IMR-90 (cell line): ENCODE results near the gene PLPP6. TPM values are rescaled to one million over a fixed set of nuclear protein-coding genes. Genes with fewer than 3 reads are reported as not detected.

Experiments
- ATAC-seq: fragments of 200-7000 bp; cut with Tn5 transposase; 2 replicates; pipeline ENCODE4 v1.9.1; 2020; ENCODE audit warnings: low read depth, mild to moderate bottlenecking, moderate library complexity
- BruUV-seq: library from RNA; stranded (reverse); fragments of 400-500 nt; replicated peaks from 2 replicates; lab custom pipeline; 2021; lab: Mats Ljungman, UMichigan
- CTCF ChIA-PET: fragments of 300-600 bp; formaldehyde crosslinking; extraction: SDS; loops from one replicate; lab custom pipeline; 2021; ENCODE audit warnings: antibody characterized with exemption; lab: Yijun Ruan, JAX
- POLR2A ChIA-PET: fragments of 300-600 bp; sonication (Branson Sonifier 250); formaldehyde crosslinking; loops from one replicate; lab custom pipeline; 2022; ENCODE audit warnings: antibody characterized with exemption; ENCODE audit not compliant: unreplicated experiment; lab: Charles Lee
- DNase-seq: peaks from one replicate; pipeline ENCODE4 v3.0.0; 2013
- H2AFZ ChIP-seq: replicated peaks from 2 replicates; pipeline ENCODE3; 2013; ENCODE audit warnings: low read length, mild to moderate bottlenecking; ENCODE audit not compliant: poor library complexity
- H2AK5ac ChIP-seq: 2 replicates; pipeline ENCODE4 v1.6.1; 2013; ENCODE audit warnings: low read depth, low read length, inconsistent platforms
- H2AK9ac ChIP-seq: replicated peaks from 2 replicates; pipeline ENCODE3; 2013; ENCODE audit warnings: mild to moderate bottlenecking, low read depth, low read length, moderate library complexity; ENCODE audit not compliant: poor library complexity
- H2BK120ac ChIP-seq: 2 replicates; pipeline ENCODE4 v1.6.1; 2013; ENCODE audit warnings: low read depth, low read length, inconsistent platforms
- H2BK15ac ChIP-seq: 3 replicates; pipeline ENCODE4 v1.6.1; 2013; ENCODE audit warnings: low read depth, low read length, inconsistent platforms
- H2BK20ac ChIP-seq: 2 replicates; pipeline ENCODE4 v1.6.1; 2013; ENCODE audit warnings: low read depth, mild to moderate bottlenecking, inconsistent platforms, low read length, moderate library complexity
- H2BK5ac ChIP-seq: 2 replicates; pipeline ENCODE4 v1.6.1; 2013; ENCODE audit warnings: mild to moderate bottlenecking, low read depth, low read length, inconsistent platforms; ENCODE audit not compliant: poor library complexity, severe bottlenecking
- H3K14ac ChIP-seq: replicated peaks from 2 replicates; pipeline ENCODE4 v1.6.1; 2013; ENCODE audit warnings: low read depth, low read length, inconsistent platforms
- H3K18ac ChIP-seq: 2 replicates; pipeline ENCODE4 v1.6.1; 2013; ENCODE audit warnings: low read depth, low read length, control low read depth
- H3K23ac ChIP-seq: 2 replicates; pipeline ENCODE4 v1.6.1; 2013; ENCODE audit warnings: low read depth, low read length, inconsistent platforms
- H3K27ac ChIP-seq: 2 replicates; pipeline ENCODE4 v1.5.1; 2013; ENCODE audit warnings: mild to moderate bottlenecking, control low read depth, low read length; ENCODE audit not compliant: insufficient read depth
- H3K27me3 ChIP-seq: 2 replicates; pipeline ENCODE4 v1.6.1; 2013; ENCODE audit warnings: low read length; ENCODE audit not compliant: control insufficient read depth, insufficient read depth
- H3K36me3 ChIP-seq: 2 replicates; pipeline ENCODE4 v1.6.1; 2013; ENCODE audit warnings: low read length, mixed read lengths; ENCODE audit not compliant: control insufficient read depth, insufficient read depth
- H3K4ac ChIP-seq: 2 replicates; pipeline ENCODE4 v1.6.1; 2013; ENCODE audit warnings: low read depth, low read length, inconsistent platforms
- H3K4me1 ChIP-seq: 2 replicates; pipeline ENCODE4 v1.6.1; 2013; ENCODE audit warnings: low read length, mixed read lengths; ENCODE audit not compliant: control insufficient read depth, insufficient read depth
- H3K4me2 ChIP-seq: 2 replicates; pipeline ENCODE4 v1.6.1; 2013; ENCODE audit warnings: low read depth, mild to moderate bottlenecking, control low read depth, low read length, moderate library complexity
- H3K4me3 ChIP-seq: 2 replicates; pipeline ENCODE4 v1.5.1; 2013; ENCODE audit warnings: low read depth, mild to moderate bottlenecking, control low read depth, low read length, moderate library complexity; ENCODE audit not compliant: insufficient read depth
- H3K56ac ChIP-seq: 2 replicates; pipeline ENCODE4 v1.6.1; 2013; ENCODE audit warnings: low read length, inconsistent platforms; ENCODE audit not compliant: insufficient read depth; ENCODE audit errors: extremely low read depth
- H3K79me1 ChIP-seq, 2 experiments: 2 replicates each; pipeline ENCODE4 v1.6.1; 2013; ENCODE audit warnings: low read length in 2 of 2, inconsistent platforms in 1 of 2, low read depth in 1 of 2
- H3K9ac ChIP-seq: 2 replicates; pipeline ENCODE4 v1.6.1; 2013; ENCODE audit warnings: low read depth, low read length, control low read depth
- H3K9me1 ChIP-seq: 2 replicates; pipeline ENCODE4 v1.6.1; 2013; ENCODE audit warnings: low read length, inconsistent platforms; ENCODE audit not compliant: insufficient read depth
- H3K9me3 ChIP-seq: 2 replicates; pipeline ENCODE4 v1.6.1; 2013; ENCODE audit warnings: low read length; ENCODE audit not compliant: control insufficient read depth, insufficient read depth
- H4K20me1 ChIP-seq: 2 replicates; pipeline ENCODE4 v1.6.1; 2013; ENCODE audit warnings: low read length, inconsistent platforms; ENCODE audit not compliant: insufficient read depth
- H4K5ac ChIP-seq: 2 replicates; pipeline ENCODE4 v1.6.1; 2013; ENCODE audit warnings: mild to moderate bottlenecking, low read depth, low read length, control low read depth
- H4K8ac ChIP-seq, 2 experiments: 2 replicates each; pipeline ENCODE4 v1.6.1; 2013; ENCODE audit warnings: low read depth in 2 of 2, low read length in 2 of 2, control low read depth in 1 of 2, inconsistent platforms in 1 of 2
- H4K91ac ChIP-seq: 2 replicates; pipeline ENCODE4 v1.6.1; 2013; ENCODE audit warnings: low read depth, low read length, inconsistent platforms; ENCODE audit not compliant: insufficient read depth
- CEBPB ChIP-seq: IDR thresholded peaks from 2 replicates; pipeline ENCODE4 v1.6.1; 2012; ENCODE audit warnings: low read depth, low read length, improper control_type of control experiment
- MAZ ChIP-seq: IDR thresholded peaks from 2 replicates; pipeline ENCODE4 v1.6.1; 2012; ENCODE audit warnings: low read depth, mild to moderate bottlenecking, low read length, improper control_type of control experiment, moderate library complexity, borderline replicate concordance
- MXI1 ChIP-seq: IDR thresholded peaks from 2 replicates; pipeline ENCODE4 v1.6.1; 2012; ENCODE audit warnings: low read depth, mild to moderate bottlenecking, low read length, moderate library complexity, borderline replicate concordance
- NFE2L2 ChIP-seq: fragments of 150-350 bp; IDR thresholded peaks from 2 replicates; pipeline ENCODE4 v1.6.1; 2016; ENCODE audit warnings: low read depth, mild to moderate bottlenecking, low read length
- RAD21 ChIP-seq: IDR thresholded peaks from 2 replicates; pipeline ENCODE4 v1.6.1; 2012; ENCODE audit warnings: low read length, improper control_type of control experiment
- WGBS, 2 experiments: methylation state at CpG; one replicate each; pipeline versions ENCODE4 v1.1.5 to v1.1.7; 2013; ENCODE audit warnings: missing lambda C conversion rate in 2 of 2; ENCODE audit not compliant: insufficient read length in 1 of 2; ENCODE audit errors: extremely low coverage in 2 of 2; 5-methylcytosine and 5-hydroxymethylcytosine counted together
- dilution Hi-C: fragments of 300-500 bp; cut with HindIII; formaldehyde crosslinking; loops from one replicate; pipeline ENCODE4 v1.14.3; 2018; ENCODE audit warnings: low sequenced_read_pairs; ENCODE audit not compliant: unreplicated experiment
- in situ Hi-C: fragments of 300-500 bp; cut with MboI; formaldehyde crosslinking; loops from 3 replicates; pipeline ENCODE4 v1.14.3; 2019; ENCODE audit warnings: low sequenced_read_pairs, inconsistent platforms, mixed read lengths
- intact Hi-C: fragments of 100-400 bp; cut with micrococcal nuclease; formaldehyde crosslinking; loops from 2 replicates; pipeline ENCODE4 v1.10.0; 2022
- polyA plus RNA-seq, 3 experiments: library from polyadenylated mRNA; depleted of rRNA; stranded (reverse); fragments of >200 nt; gene quantifications; 2 replicates each; pipeline ENCODE4 v1.2.3, GENCODE V29; 2012; ENCODE audit warnings: low replicate concordance in 1 of 3
- total RNA-seq: library from RNA; depleted of rRNA; stranded (reverse); fragments of >200 nt; gene quantifications from 2 replicates; pipeline ENCODE4 v1.2.3, GENCODE V29; 2012
- TF ChIP-seq, protein P1 (sequence below): fragments of 150-350 bp; IDR thresholded peaks from 2 replicates; pipeline ENCODE4 v1.6.1; 2016; ENCODE audit warnings: low read depth, mild to moderate bottlenecking, low read length, moderate library complexity, borderline replicate concordance

The PLPP6 gene
- total and polyA plus RNA-seq, 2 of the 4 experiments (the other 2 are of a cell fraction): 3.4 to 5.9 TPM

DNA sequence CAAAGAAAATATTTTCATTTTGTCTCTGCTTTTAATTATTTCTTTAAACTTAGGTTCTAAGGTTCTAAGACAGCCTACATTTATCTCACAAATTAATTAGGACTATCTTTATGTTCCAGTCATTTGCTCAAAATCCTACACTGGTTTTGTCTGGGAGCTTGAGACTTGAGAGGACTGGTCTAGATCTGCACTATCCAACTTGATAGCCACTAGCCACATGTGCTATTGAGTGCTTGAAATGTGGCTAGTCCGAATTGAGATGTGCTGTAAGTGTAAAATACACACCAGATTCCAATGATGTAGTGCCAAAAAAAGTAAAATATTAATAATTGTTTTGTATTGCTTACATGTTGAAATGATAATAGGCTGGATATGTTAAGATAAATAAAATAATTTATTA lies 24.5 kb downstream of the PLPP6 start:
- Histone ChIP-seq H3K4ac (no peak overlapping the region), H3K23ac (0 out of 2 replicates have a peak overlapping the region, but pooled peaks have one; percentile 3), H2BK5ac (no peak overlapping the region), H2BK15ac (no peak overlapping the region), H3K14ac (no peak overlapping the region), H4K5ac (no peak overlapping the region), H3K9me1 (peaks cover 10% of the 10 kb centered on the region), H4K20me1 (peaks cover 7% of the 10 kb centered on the region; the same call in 1 of the 2 replicates), H3K27ac (no peak overlapping the region), H3K9me3 (no peaks in the 10 kb centered on the region), H3K18ac (no peak overlapping the region), H4K8ac (no peak overlapping the region), H4K91ac (no peak overlapping the region), H2AFZ (no peak overlapping the region), H2AK9ac (no peak overlapping the region), H3K4me2 (no peak overlapping the region), H3K36me3 (peaks cover 23% of the 10 kb centered on the region), H3K27me3 (no peaks in the 10 kb centered on the region), H2BK20ac (no peak overlapping the region), H3K79me1 (peaks cover 19 to 53% of the 10 kb centered on the region in 2 experiments), H3K56ac (no peak overlapping the region), H3K4me3 (no peak overlapping the region), H3K4me1 (peaks cover 2% of the 10 kb centered on the region), H3K9ac (no peak overlapping the region), H2AK5ac (no peak overlapping the region), H2BK120ac (no peak overlapping the region)
- no CpG with 5 or more reads among the region's 1 CpG for WGBS, 2 experiments
- in situ Hi-C loops: loop anchor here (25.0 kb wide), 1 partner anchor 574 kb away; no protein-coding TSS in a partner anchor
- dilution Hi-C loops: no loop called here
- DNase-seq (no peak), ATAC-seq (peak; percentile 19)
- intact Hi-C loops: no loop called here
- POLR2A ChIA-PET: no interaction called here
- CTCF ChIA-PET: interaction anchor here (0.5 kb wide), 2 partner anchors 34 to 42 kb away, joined by 3 read pairs; no protein-coding TSS in a partner anchor
- BruUV-seq: no TSS peak
- no peak for TF ChIP-seq RAD21
- no peak for TF ChIP-seq CEBPB
- TF ChIP-seq, protein P1, sequence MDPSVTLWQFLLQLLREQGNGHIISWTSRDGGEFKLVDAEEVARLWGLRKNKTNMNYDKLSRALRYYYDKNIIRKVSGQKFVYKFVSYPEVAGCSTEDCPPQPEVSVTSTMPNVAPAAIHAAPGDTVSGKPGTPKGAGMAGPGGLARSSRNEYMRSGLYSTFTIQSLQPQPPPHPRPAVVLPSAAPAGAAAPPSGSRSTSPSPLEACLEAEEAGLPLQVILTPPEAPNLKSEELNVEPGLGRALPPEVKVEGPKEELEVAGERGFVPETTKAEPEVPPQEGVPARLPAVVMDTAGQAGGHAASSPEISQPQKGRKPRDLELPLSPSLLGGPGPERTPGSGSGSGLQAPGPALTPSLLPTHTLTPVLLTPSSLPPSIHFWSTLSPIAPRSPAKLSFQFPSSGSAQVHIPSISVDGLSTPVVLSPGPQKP: no peak
- TF ChIP-seq NFE2L2: no peak
- no peak for TF ChIP-seq MXI1
- TF ChIP-seq MAZ: no peak
